GM21360 (cell line): Measurements from ENCODE around the gene CSNK1A1.
"Not testable (repeated sequence)": the region's sequence is repeated elsewhere in the genome, so short reads cannot be mapped to it uniquely, and the experiment has no call there.

ENCODE experiments used
- ATAC-seq: cut with Tn5 transposase; IDR thresholded peaks from one replicate; pipeline ENCODE4 v1.9.1; 2021; ENCODE audit warnings: mild to moderate bottlenecking, moderate library complexity; ENCODE audit not compliant: unreplicated experiment

The CSNK1A1 gene

GRCh38 chr5:149551227-149552037, at the start of gene CSNK1A1:
Gene CSNK1A1, minus strand, starts transcription at chr5:149551439. Its CDS starts 475 bp downstream, at chr5:149550964.
- peak; percentile 89 for ATAC-seq

GRCh38 chr5:149600932-149601331, 49.7 kb upstream of the CSNK1A1 start:
- ATAC-seq: no peak

- no peak for ATAC-seq
Observed at GRCh38 chr5:149599375-149599774, 48.1 kb upstream of the CSNK1A1 start.

GRCh38 chr5:149598966-149599365, 47.7 kb upstream of the CSNK1A1 start:
- ATAC-seq: no peak

GRCh38 chr5:149598234-149598633, 47.0 kb upstream of the CSNK1A1 start:
- ATAC-seq: not testable (repeated sequence)

GRCh38 chr5:149597618-149598017, 46.4 kb upstream of the CSNK1A1 start:
- ATAC-seq: no peak

- ATAC-seq: no peak
Observed at GRCh38 chr5:149596712-149597111, 45.5 kb upstream of the CSNK1A1 start.

- not testable (repeated sequence) for ATAC-seq
Observed at GRCh38 chr5:149595105-149595504, 43.9 kb upstream of the CSNK1A1 start.

GRCh38 chr5:149594206-149594895, 43.1 kb upstream of the CSNK1A1 start:
- no peak for ATAC-seq

GRCh38 chr5:149593370-149593769, 42.1 kb upstream of the CSNK1A1 start:
- no peak for ATAC-seq

GRCh38 chr5:149588936-149589335, 37.7 kb upstream of the CSNK1A1 start:
- ATAC-seq: no peak

GRCh38 chr5:149586708-149587318, 35.6 kb upstream of the CSNK1A1 start:
- no peak for ATAC-seq

- ATAC-seq: no peak
Observed at GRCh38 chr5:149585910-149586309, 34.7 kb upstream of the CSNK1A1 start.

- ATAC-seq: no peak
Observed at GRCh38 chr5:149584121-149584520, 32.9 kb upstream of the CSNK1A1 start.

GRCh38 chr5:149583394-149583793, 32.2 kb upstream of the CSNK1A1 start:
- no peak for ATAC-seq

- ATAC-seq: no peak
Observed at GRCh38 chr5:149581931-149582768, 30.9 kb upstream of the CSNK1A1 start.

- peak; percentile 52 for ATAC-seq
Observed at GRCh38 chr5:149581192-149581861, 30.1 kb upstream of the CSNK1A1 start, which contains the start of gene ARHGEF37. Gene ARHGEF37, plus strand, starts transcription at chr5:149581498. Its CDS starts 16,272 bp downstream, at chr5:149597770.

- ATAC-seq: peak; percentile 12
Observed at GRCh38 chr5:149580808-149581191, 29.6 kb upstream of the CSNK1A1 start.

GRCh38 chr5:149578896-149579295, 27.7 kb upstream of the CSNK1A1 start:
- no peak for ATAC-seq

GRCh38 chr5:149576021-149576420, 24.8 kb upstream of the CSNK1A1 start:
- ATAC-seq: no peak
